D721Med (cell line): ENCODE measurements around the gene DRD1.
"Not testable (repeated sequence)": the region's sequence is repeated elsewhere in the genome, so short reads cannot be mapped to it uniquely, and the experiment has no call there.

ENCODE experiments used
- DNase-seq: peaks from one replicate; pipeline ENCODE4 v3.0.0; 2011; ENCODE audit warnings: low spot score; ENCODE audit not compliant: insufficient read length
- FAIRE-seq: peaks from 2 replicates; lab custom pipeline; 2011; peaks lifted over from hg19 to GRCh38; lab: Jason Lieb, UNC
- CTCF ChIP-seq: IDR thresholded peaks from 2 replicates; pipeline ENCODE4 v1.5.1; 2012; ENCODE audit warnings: mild to moderate bottlenecking, control low read depth; ENCODE audit not compliant: insufficient read depth; ENCODE audit errors: missing control alignments

Gene DRD1

DNA sequence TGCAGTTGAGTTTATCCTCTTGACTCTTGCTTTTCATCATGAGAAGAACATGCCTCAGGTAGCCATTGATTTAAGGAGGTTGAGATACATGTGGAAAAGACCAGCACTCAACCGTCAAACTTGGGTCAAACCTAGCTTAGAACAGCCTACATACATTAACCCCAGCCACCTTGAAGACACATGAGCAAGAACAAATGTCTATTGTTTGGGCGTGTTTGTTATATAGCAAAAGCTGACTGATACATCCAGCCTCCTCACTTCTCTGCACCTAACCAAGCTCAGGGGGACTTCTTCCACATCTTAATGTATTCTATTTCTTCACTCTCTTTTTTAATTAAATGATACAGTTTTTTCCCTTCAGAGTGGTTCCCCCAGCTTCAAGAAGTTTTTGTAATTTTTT, 28.7 kb downstream of the DRD1 start:
- FAIRE-seq, result no peak
- no peak for TF ChIP-seq CTCF
- no peak for DNase-seq

GRCh38 chr5:175410926-175411325, 33.1 kb downstream of the DRD1 start:
- FAIRE-seq, result no peak
- no peak for TF ChIP-seq CTCF

GRCh38 chr5:175406300-175406699, 37.7 kb downstream of the DRD1 start:
- FAIRE-seq, result no peak

More at GRCh38 chr5:175410926-175411325, 33.1 kb downstream of the DRD1 start:
- DNase-seq, result no peak

DNA sequence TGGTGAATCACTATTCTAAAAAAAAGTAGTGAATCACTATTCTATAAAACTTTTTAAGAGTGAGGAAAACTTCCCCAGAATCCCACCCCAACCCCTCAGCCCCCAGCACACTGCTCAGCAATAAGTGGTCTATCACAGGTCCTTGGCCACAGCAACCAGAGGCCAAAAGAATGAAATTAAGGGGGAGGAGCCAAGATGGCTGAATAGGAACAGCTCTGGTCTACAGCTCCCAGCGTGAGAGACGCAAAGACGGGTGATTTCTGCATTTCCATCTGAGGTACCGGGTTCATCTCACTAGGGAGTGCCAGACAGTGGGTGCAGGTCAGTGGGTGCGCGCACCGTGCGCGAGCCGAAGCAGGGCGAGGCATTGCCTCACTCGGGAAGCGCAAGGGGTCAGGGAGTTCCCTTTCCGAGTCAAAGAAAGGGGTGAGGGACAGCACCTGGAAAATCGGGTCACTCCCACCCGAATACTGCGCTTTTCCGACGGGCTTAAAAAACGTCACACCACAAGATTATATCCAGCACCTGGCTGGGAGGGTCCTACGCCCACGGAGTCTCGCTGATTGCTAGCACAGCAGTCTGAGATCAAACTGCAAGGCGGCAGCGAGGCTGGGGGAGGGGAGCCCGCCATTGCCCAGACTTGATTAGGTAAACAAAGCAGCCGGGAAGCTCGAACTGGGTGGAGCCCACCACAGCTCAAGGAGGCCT, 46.2 kb downstream of the DRD1 start:
- FAIRE-seq, DNase-seq: not testable (repeated sequence)

More at GRCh38 chr5:175406300-175406699, 37.7 kb downstream of the DRD1 start:
- DNase-seq, result no peak
- TF ChIP-seq CTCF, result no peak

DNA sequence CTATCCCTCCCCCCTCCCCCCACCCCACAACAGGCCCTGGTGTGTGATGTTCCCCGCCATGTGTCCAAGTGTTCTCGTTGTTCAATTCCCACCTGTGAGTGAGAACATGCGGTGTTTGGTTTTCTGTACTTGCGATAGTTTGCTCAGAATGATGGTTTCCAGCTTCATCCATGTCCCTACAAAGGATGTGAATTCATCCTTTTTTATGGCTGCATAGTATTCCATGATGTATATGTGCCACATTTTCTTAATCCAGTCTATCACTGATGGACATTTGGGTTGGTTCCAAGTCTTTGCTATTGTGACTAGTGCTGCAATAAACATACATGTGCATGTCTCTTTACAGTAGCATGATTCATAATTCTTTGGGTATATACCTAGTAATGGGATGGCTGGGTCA, 48.6 kb downstream of the DRD1 start:
- not testable (repeated sequence) for FAIRE-seq, DNase-seq

GRCh38 chr5:175394601-175395000, 49.4 kb downstream of the DRD1 start:
- TF ChIP-seq CTCF, result no peak
- no peak for FAIRE-seq
- DNase-seq, result no peak

DNA sequence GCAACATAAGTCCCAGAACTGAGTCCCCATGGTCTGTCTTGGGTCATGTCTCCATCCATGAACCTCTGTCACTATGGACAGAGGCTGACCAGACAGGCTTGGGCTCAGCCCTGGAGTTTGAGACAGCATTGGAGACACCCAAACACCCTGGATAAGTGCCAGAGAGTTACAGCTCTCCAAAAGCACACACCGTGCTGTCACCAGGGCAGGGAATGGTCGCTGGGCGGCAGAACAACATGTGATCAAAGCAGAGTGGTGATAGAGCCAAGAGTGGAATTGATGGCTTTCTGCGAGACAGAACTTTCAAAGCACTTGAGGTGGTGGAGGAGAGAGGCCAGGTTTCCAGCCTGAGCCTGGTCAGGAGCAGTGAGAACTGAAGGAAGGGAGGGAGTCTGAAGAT, 50.1 kb downstream of the DRD1 start:
- no peak for DNase-seq
- no peak for TF ChIP-seq CTCF
- no peak for FAIRE-seq

DNA sequence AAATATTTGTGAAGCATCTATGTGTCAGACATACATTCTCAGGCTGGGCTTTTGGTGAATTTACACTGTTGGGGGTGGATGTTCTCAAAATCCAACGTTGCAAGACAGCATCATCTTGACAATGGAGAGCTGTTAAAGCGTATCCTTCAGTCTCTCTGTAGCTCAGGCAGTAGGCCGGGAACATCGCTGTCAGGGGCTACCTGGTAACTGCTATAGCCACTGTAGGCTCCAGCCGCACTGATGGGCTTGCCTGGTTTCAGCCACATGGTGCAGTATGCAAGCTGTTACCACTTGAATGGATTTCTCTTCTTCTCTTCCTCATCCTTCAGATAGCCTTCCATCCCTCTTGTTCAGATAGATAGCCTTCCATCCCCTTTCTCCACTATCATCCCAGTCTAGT, 51.7 kb downstream of the DRD1 start:
- FAIRE-seq (no peak), DNase-seq (no peak)
- TF ChIP-seq CTCF, result no peak
